HL-60 (cell line): ENCODE measurements around the gene BBC3.

Experiments
- DNase-seq, 2 experiments: peaks; one replicate each; pipeline ENCODE4 v3.0.0-alpha.2; 2010 to 2020; ENCODE audit warnings: low read depth in 1 of 2, low spot score in 1 of 2
- H3K27ac ChIP-seq: fragments of 250-450 bp; sonication (Bioruptor Pico); replicated peaks from 2 replicates; pipeline ENCODE4 v1.5.1; 2020; ENCODE audit warnings: mild to moderate bottlenecking, moderate library complexity
- H3K27me3 ChIP-seq: fragments of 250-450 bp; sonication (Bioruptor Pico); 2 replicates; pipeline ENCODE4 v1.5.1; 2021; ENCODE audit warnings: mild to moderate bottlenecking, moderate library complexity; ENCODE audit not compliant: insufficient read depth, poor library complexity, severe bottlenecking
- H3K4me3 ChIP-seq: replicated peaks from 2 replicates; pipeline ENCODE4 v1.5.1; 2011; ENCODE audit warnings: mild to moderate bottlenecking, control low read depth, low read length; ENCODE audit not compliant: insufficient read depth
- CTCF ChIP-seq: IDR thresholded peaks from one replicate; pipeline ENCODE4 v1.5.1; 2011; ENCODE audit warnings: low read length, control low read depth, inconsistent platforms; ENCODE audit not compliant: insufficient read depth
- GABPA ChIP-seq: IDR thresholded peaks from 2 replicates; pipeline ENCODE4 v1.6.1; 2012; ENCODE audit warnings: low read depth
- POLR2AphosphoS5 ChIP-seq: IDR thresholded peaks from 2 replicates; pipeline ENCODE4 v1.6.1; 2012; ENCODE audit warnings: low read depth
- REST ChIP-seq: IDR thresholded peaks from 2 replicates; pipeline ENCODE4 v1.6.1; 2012; ENCODE audit warnings: low read depth; ENCODE audit not compliant: insufficient replicate concordance
- SPI1 ChIP-seq: IDR thresholded peaks from 2 replicates; pipeline ENCODE4 v1.6.1; 2012; ENCODE audit warnings: low read depth, mild to moderate bottlenecking, borderline replicate concordance

The BBC3 gene

GRCh38 chr19:47215581-47215980 is 15.4 kb downstream of the BBC3 start:
- Histone ChIP-seq H3K27me3 (no peaks in the 10 kb centered on the region), H3K4me3 (no peak overlapping the region), H3K27ac (no peak overlapping the region)
- DNase-seq = no peak
- TF ChIP-seq GABPA (no peak), REST (no peak), CTCF (no peak), SPI1 (no peak), POLR2AphosphoS5 (no peak)

GRCh38 chr19:47210689-47211316 is 20.2 kb downstream of the BBC3 start:
- no peak overlapping the region for H3K4me3 ChIP-seq
- peak overlapping the region; percentile 58 for H3K27ac ChIP-seq
- no peaks in the 10 kb centered on the region for H3K27me3 ChIP-seq
- DNase-seq = peak; percentile 38 to 83
- TF ChIP-seq POLR2AphosphoS5 = no peak
- TF ChIP-seq GABPA = no peak
- no peak for TF ChIP-seq SPI1
- TF ChIP-seq REST = no peak
- peak; percentile 68 for TF ChIP-seq CTCF

- no peak overlapping the region for H3K4me3 ChIP-seq
- DNase-seq = no peak
- TF ChIP-seq CTCF (no peak), REST (no peak), POLR2AphosphoS5 (no peak), GABPA (no peak), SPI1 (no peak; the same call in 1 of the 2 replicates)
- no peaks in the 10 kb centered on the region for H3K27me3 ChIP-seq
- no peak overlapping the region; the same call in 1 of the 2 replicates for H3K27ac ChIP-seq
Observed at GRCh38 chr19:47210180-47210490, 20.9 kb downstream of the BBC3 start.
